HTR-8/SVneo (cell line): ENCODE measurements around the gene DAGLA.

ENCODE experiments used
- DNase-seq: peaks from one replicate; pipeline ENCODE4 v3.0.0; 2011; ENCODE audit warnings: low spot score, mixed read lengths; ENCODE audit not compliant: insufficient read length
- FAIRE-seq: peaks from 2 replicates; lab custom pipeline; 2011; peaks lifted over from hg19 to GRCh38; lab: Jason Lieb, UNC

Gene DAGLA

GRCh38 chr11:61792310-61793082 is 112.3 kb downstream of the DAGLA start, which contains the start of the genes FEN1 and TMEM258:
Gene FEN1 (plus strand): TSS chr11:61792911. CDS start chr11:61795362, 2,451 bp downstream.
Gene TMEM258 (minus strand): TSS chr11:61792599. CDS start chr11:61792558, 41 bp downstream.
- DNase-seq (peak; percentile 92), FAIRE-seq (no peak)

DNA sequence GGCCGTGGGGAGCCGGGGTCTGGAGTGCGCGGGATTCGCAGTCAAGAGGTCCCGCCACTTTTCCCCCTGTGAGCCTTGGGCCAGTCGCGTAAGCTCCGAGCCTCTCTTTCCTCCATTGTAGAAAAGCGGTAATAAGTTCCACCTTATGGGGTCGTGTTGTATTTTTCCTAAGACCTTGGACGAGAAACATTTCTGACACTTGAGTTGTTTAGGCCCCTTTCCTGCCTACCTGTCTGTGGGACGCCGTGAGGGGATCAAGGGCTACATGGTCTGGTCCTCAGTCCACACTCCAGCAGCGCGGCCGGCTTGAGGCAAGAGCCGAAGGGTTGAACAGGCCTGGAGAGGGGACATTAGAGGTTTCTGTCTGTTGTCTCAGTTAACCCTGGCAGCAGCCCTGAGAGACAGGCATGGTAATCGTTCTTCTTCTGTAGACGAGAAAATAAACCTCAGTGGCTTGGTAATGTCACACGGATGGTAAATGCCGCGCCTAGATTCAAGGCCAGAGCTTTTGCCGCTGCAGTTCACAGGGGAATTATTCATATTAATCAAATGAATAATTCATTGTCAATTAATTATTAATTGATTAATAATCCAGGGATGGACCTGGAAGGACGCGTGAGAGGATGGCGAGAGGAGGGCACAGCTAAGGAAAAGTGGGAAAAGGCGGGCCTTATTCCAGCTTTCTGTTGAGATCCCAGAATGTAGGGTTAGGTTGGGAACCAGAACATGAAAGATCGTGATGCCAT is 113.1 kb downstream of the DAGLA start:
- DNase-seq (no peak), FAIRE-seq (no peak)

- FAIRE-seq, result no peak
- DNase-seq, result no peak
Observed at GRCh38 chr11:61793829-61794204, 113.6 kb downstream of the DAGLA start.

DNA sequence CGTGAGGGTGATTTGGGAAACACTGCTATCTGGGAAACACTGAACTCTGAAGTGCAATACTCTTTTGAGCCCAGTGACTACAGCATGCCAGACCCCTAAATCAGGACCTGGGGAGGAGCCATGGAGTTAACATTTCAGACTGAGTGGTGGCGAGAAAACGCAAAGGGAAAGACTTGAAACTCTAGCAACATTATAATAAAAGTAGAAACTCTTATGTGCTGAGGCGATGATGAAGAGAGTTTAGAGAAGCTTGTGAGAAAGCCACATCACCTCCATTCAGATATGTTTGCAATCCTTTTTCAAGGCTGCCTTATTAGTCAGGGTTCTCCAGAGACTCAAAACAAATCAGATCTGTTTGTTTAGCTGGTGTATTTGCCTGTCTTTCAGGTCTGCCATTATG is 114.4 kb downstream of the DAGLA start:
- no peak for DNase-seq
- FAIRE-seq, result no peak

GRCh38 chr11:61795459-61795858 is 115.3 kb downstream of the DAGLA start:
- FAIRE-seq (no peak), DNase-seq (no peak)

GRCh38 chr11:61795876-61796526 is 115.8 kb downstream of the DAGLA start:
- FAIRE-seq (no peak), DNase-seq (no peak)
